ENCODE results near the gene KIFC3. TPM values are rescaled to one million over a fixed set of nuclear protein-coding genes. Genes with fewer than 3 reads are reported as not detected.

KIFC3 gene
- total and polyA plus RNA-seq, 4 donors = 24.3 to 55.7 (median 45.0) TPM

DNA sequence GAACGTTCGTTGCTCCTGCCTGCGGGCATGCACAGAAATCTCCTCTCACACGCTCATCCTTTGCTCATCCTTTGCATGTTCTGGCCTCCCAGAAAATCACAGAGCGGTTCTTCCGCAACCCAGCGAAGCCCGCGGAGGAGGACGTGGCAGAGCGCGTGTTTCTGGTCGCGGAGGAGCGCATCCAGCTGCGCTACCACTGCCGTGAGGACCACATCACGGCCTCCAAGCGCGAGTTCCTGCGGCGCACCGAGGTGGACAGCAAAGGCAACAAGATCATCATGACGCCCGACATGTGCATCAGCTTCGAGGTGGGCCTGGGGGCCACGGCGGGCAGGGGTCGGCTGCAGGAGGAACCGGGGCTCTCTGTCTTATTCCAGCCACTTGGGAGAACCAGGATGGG is 76.3 kb downstream of the KIFC3 start:
- Histone ChIP-seq H3K4me3 (ENCODE audit: low read depth, low read length) (no peak overlapping the region), H3K27me3 (ENCODE audit: control insufficient read depth, insufficient read depth, low read length) (no peaks in the 10 kb centered on the region), H3K4me1 (ENCODE audit: control insufficient read depth, insufficient read depth, low read length) (no peaks in the 10 kb centered on the region), H3K27ac (ENCODE audit: low read depth, low read length) (no peak overlapping the region), H3K9me3 (ENCODE audit: control insufficient read depth, insufficient read depth, low read length) (no peaks in the 10 kb centered on the region), H3K36me3 (ENCODE audit: control insufficient read depth, insufficient read depth, low read length) (peaks cover 3% of the 10 kb centered on the region)
- 93% methylated on average over 30 of the region's 30 CpGs for WGBS (ENCODE audit: insufficient coverage)
- no peak for DNase-seq (ENCODE audit: low read depth in 4 of 6, low spot score in 6 of 6)

DNA sequence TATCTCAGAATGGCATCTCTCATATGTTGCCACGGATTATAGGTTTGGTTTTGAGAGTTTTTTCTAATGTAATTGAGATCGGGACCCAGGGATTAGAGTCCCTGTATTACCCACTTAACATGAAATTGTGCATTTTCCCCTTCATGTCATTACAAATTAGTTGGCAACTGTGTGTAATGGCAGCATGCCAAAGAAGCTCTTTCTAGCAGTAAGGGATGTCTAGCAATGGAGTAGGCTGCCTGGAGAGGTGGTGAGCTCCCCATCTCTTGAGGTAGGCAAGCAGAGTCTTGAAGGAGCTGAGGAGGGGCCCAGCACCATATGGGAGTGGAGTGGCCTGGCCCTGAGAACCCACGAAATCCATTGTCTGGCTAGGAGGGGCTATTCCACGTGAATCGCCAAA is 76.7 kb downstream of the KIFC3 start:
- Histone ChIP-seq H3K36me3 (ENCODE audit: control insufficient read depth, insufficient read depth, low read length) (peaks cover 3% of the 10 kb centered on the region), H3K4me3 (ENCODE audit: low read depth, low read length) (no peak overlapping the region), H3K27ac (ENCODE audit: low read depth, low read length) (no peak overlapping the region), H3K27me3 (ENCODE audit: control insufficient read depth, insufficient read depth, low read length) (no peaks in the 10 kb centered on the region), H3K9me3 (ENCODE audit: control insufficient read depth, insufficient read depth, low read length) (no peaks in the 10 kb centered on the region), H3K4me1 (ENCODE audit: control insufficient read depth, insufficient read depth, low read length) (no peaks in the 10 kb centered on the region)
- peak in 1 of 6 donors; percentile 11 for DNase-seq (ENCODE audit: low read depth in 4 of 6, low spot score in 6 of 6)
- WGBS (ENCODE audit: insufficient coverage) = 80% methylated on average over 3 of the region's 5 CpGs

GRCh38 chr16:57725151-57725550 is 77.1 kb downstream of the KIFC3 start:
- H3K36me3 ChIP-seq (ENCODE audit: control insufficient read depth, insufficient read depth, low read length) = peaks cover 3% of the 10 kb centered on the region
- H3K27ac ChIP-seq (ENCODE audit: low read depth, low read length) = no peak overlapping the region
- no peaks in the 10 kb centered on the region for H3K27me3 ChIP-seq (ENCODE audit: control insufficient read depth, insufficient read depth, low read length)
- no peaks in the 10 kb centered on the region for H3K9me3 ChIP-seq (ENCODE audit: control insufficient read depth, insufficient read depth, low read length)
- no peaks in the 10 kb centered on the region for H3K4me1 ChIP-seq (ENCODE audit: control insufficient read depth, insufficient read depth, low read length)
- no peak for DNase-seq (ENCODE audit: low read depth in 4 of 6, low spot score in 6 of 6)
- H3K4me3 ChIP-seq (ENCODE audit: low read depth, low read length) = no peak overlapping the region
- no CpG with 5 or more reads among the region's 5 CpGs for WGBS (ENCODE audit: insufficient coverage)

- Histone ChIP-seq H3K4me1 (ENCODE audit: control insufficient read depth, insufficient read depth, low read length) (no peaks in the 10 kb centered on the region), H3K27me3 (ENCODE audit: control insufficient read depth, insufficient read depth, low read length) (no peaks in the 10 kb centered on the region), H3K9me3 (ENCODE audit: control insufficient read depth, insufficient read depth, low read length) (no peaks in the 10 kb centered on the region), H3K27ac (ENCODE audit: low read depth, low read length) (no peak overlapping the region), H3K36me3 (ENCODE audit: control insufficient read depth, insufficient read depth, low read length) (peaks cover 3% of the 10 kb centered on the region), H3K4me3 (ENCODE audit: low read depth, low read length) (no peak overlapping the region)
- 77% methylated on average over 9 of the region's 15 CpGs for WGBS (ENCODE audit: insufficient coverage)
- no peak for DNase-seq (ENCODE audit: low read depth in 4 of 6, low spot score in 6 of 6)
These were observed 77.8 kb downstream of the KIFC3 start for GRCh38 chr16:57724531-57724930.

- no peak overlapping the region for H3K27ac ChIP-seq (ENCODE audit: low read depth, low read length)
- DNase-seq (ENCODE audit: low read depth in 4 of 6, low spot score in 6 of 6) = no peak
- 76% methylated on average over 6 of the region's 7 CpGs for WGBS (ENCODE audit: insufficient coverage)
- no peaks in the 10 kb centered on the region for H3K27me3 ChIP-seq (ENCODE audit: control insufficient read depth, insufficient read depth, low read length)
- peaks cover 3% of the 10 kb centered on the region for H3K36me3 ChIP-seq (ENCODE audit: control insufficient read depth, insufficient read depth, low read length)
- no peaks in the 10 kb centered on the region for H3K4me1 ChIP-seq (ENCODE audit: control insufficient read depth, insufficient read depth, low read length)
- no peak overlapping the region for H3K4me3 ChIP-seq (ENCODE audit: low read depth, low read length)
- no peaks in the 10 kb centered on the region for H3K9me3 ChIP-seq (ENCODE audit: control insufficient read depth, insufficient read depth, low read length)
These were observed 79.1 kb downstream of the KIFC3 start for GRCh38 chr16:57723170-57723569.

- no peaks in the 10 kb centered on the region for H3K9me3 ChIP-seq (ENCODE audit: control insufficient read depth, insufficient read depth, low read length)
- H3K4me1 ChIP-seq (ENCODE audit: control insufficient read depth, insufficient read depth, low read length) = no peaks in the 10 kb centered on the region
- H3K4me3 ChIP-seq (ENCODE audit: low read depth, low read length) = no peak overlapping the region
- no peak for DNase-seq (ENCODE audit: low read depth in 4 of 6, low spot score in 6 of 6)
- peaks cover 3% of the 10 kb centered on the region for H3K36me3 ChIP-seq (ENCODE audit: control insufficient read depth, insufficient read depth, low read length)
- H3K27me3 ChIP-seq (ENCODE audit: control insufficient read depth, insufficient read depth, low read length) = no peaks in the 10 kb centered on the region
- 82% methylated on average over 8 of the region's 11 CpGs for WGBS (ENCODE audit: insufficient coverage)
- H3K27ac ChIP-seq (ENCODE audit: low read depth, low read length) = no peak overlapping the region
These were observed 79.6 kb downstream of the KIFC3 start for GRCh38 chr16:57722651-57723050.

- WGBS (ENCODE audit: insufficient coverage) = 100% methylated on average over 2 of the region's 2 CpGs
- no peaks in the 10 kb centered on the region for H3K9me3 ChIP-seq (ENCODE audit: control insufficient read depth, insufficient read depth, low read length)
These were observed 80.1 kb downstream of the KIFC3 start for GRCh38 chr16:57722210-57722499.

GRCh38 chr16:57721356-57722209 is 80.7 kb downstream of the KIFC3 start:
- H3K4me1 ChIP-seq (ENCODE audit: control insufficient read depth, insufficient read depth, low read length) = no peaks in the 10 kb centered on the region
- no peaks in the 10 kb centered on the region for H3K9me3 ChIP-seq (ENCODE audit: control insufficient read depth, insufficient read depth, low read length)
- no peak overlapping the region for H3K4me3 ChIP-seq (ENCODE audit: low read depth, low read length)
- DNase-seq (ENCODE audit: low read depth in 4 of 6, low spot score in 6 of 6) = no peak
- no peaks in the 10 kb centered on the region for H3K27me3 ChIP-seq (ENCODE audit: control insufficient read depth, insufficient read depth, low read length)
- peaks cover 3% of the 10 kb centered on the region for H3K36me3 ChIP-seq (ENCODE audit: control insufficient read depth, insufficient read depth, low read length)
- H3K27ac ChIP-seq (ENCODE audit: low read depth, low read length) = no peak overlapping the region
- 86% methylated on average over 8 of the region's 17 CpGs for WGBS (ENCODE audit: insufficient coverage)

More at GRCh38 chr16:57722210-57722499, 80.1 kb downstream of the KIFC3 start:
- Histone ChIP-seq H3K4me3 (ENCODE audit: low read depth, low read length) (no peak overlapping the region), H3K27me3 (ENCODE audit: control insufficient read depth, insufficient read depth, low read length) (no peaks in the 10 kb centered on the region), H3K27ac (ENCODE audit: low read depth, low read length) (no peak overlapping the region), H3K4me1 (ENCODE audit: control insufficient read depth, insufficient read depth, low read length) (no peaks in the 10 kb centered on the region), H3K36me3 (ENCODE audit: control insufficient read depth, insufficient read depth, low read length) (peaks cover 3% of the 10 kb centered on the region)
- no peak for DNase-seq (ENCODE audit: low read depth in 4 of 6, low spot score in 6 of 6)

- Histone ChIP-seq H3K4me3 (ENCODE audit: low read depth, low read length) (no peak overlapping the region), H3K27me3 (ENCODE audit: control insufficient read depth, insufficient read depth, low read length) (no peaks in the 10 kb centered on the region), H3K27ac (ENCODE audit: low read depth, low read length) (no peak overlapping the region), H3K4me1 (ENCODE audit: control insufficient read depth, insufficient read depth, low read length) (no peaks in the 10 kb centered on the region), H3K36me3 (ENCODE audit: control insufficient read depth, insufficient read depth, low read length) (peaks cover 3% of the 10 kb centered on the region), H3K9me3 (ENCODE audit: control insufficient read depth, insufficient read depth, low read length) (no peaks in the 10 kb centered on the region)
- DNase-seq (ENCODE audit: low read depth in 4 of 6, low spot score in 6 of 6) = peak in 2 of 6 donors; percentile 49 to 50
- 72% methylated on average over 3 of the region's 3 CpGs for WGBS (ENCODE audit: insufficient coverage)
These were observed 82.1 kb downstream of the KIFC3 start for GRCh38 chr16:57720142-57720575.

DNA sequence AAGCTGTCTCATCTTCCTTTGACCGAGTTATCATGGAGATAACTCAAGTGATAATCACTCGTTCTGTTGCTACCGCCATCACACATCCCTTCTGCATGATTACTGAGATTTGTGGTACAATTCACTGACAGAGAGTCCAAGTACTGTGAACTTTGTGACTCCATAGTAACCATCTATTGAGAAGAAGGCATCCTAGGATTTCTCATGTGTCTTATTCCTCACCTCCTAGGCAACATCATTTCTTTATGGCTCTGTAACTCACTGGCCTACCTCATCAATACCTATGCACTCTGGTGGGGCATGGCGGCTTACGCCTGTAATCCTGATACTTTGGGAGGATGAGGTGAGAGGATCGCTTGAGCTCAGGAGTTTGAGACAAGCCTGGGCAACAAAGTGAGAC is 88.2 kb downstream of the KIFC3 start:
- Histone ChIP-seq H3K4me3 (ENCODE audit: low read depth, low read length) (no peak overlapping the region), H3K27ac (ENCODE audit: low read depth, low read length) (no peak overlapping the region), H3K9me3 (ENCODE audit: control insufficient read depth, insufficient read depth, low read length) (no peaks in the 10 kb centered on the region), H3K36me3 (ENCODE audit: control insufficient read depth, insufficient read depth, low read length) (no peaks in the 10 kb centered on the region), H3K27me3 (ENCODE audit: control insufficient read depth, insufficient read depth, low read length) (no peaks in the 10 kb centered on the region), H3K4me1 (ENCODE audit: control insufficient read depth, insufficient read depth, low read length) (no peaks in the 10 kb centered on the region)
- no peak for DNase-seq (ENCODE audit: low read depth in 4 of 6, low spot score in 6 of 6)
- WGBS (ENCODE audit: insufficient coverage) = 89% methylated on average over 3 of the region's 6 CpGs
